Measurements from ENCODE around the gene B9D1.

B9D1 gene

DNA sequence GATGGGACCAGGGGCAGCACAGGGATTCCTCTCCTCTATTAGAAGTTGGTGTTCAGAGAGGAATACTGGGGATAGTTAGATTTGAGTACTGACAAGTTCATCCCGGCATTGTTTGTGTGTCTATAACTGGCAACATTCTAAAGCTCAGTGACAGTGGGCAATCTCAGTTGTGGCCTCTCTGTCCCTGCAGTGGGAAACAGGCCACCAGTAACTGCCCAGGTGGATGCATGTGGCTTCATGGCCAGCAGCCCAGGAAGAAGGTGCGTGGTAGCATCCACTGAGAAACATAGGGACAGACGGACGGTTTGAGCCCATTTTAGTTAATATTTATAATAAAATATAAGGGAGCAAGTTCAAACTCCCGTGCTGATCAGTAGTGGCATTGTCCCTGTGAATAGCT, 51.5 kb downstream of the B9D1 start:
- no peak for DNase-seq (ENCODE audit: low read depth, low spot score)
- in situ Hi-C loops (cut with HindIII; ENCODE audit: low sequenced_read_pairs): no loop called here
- TF ChIP-seq, protein P1, sequence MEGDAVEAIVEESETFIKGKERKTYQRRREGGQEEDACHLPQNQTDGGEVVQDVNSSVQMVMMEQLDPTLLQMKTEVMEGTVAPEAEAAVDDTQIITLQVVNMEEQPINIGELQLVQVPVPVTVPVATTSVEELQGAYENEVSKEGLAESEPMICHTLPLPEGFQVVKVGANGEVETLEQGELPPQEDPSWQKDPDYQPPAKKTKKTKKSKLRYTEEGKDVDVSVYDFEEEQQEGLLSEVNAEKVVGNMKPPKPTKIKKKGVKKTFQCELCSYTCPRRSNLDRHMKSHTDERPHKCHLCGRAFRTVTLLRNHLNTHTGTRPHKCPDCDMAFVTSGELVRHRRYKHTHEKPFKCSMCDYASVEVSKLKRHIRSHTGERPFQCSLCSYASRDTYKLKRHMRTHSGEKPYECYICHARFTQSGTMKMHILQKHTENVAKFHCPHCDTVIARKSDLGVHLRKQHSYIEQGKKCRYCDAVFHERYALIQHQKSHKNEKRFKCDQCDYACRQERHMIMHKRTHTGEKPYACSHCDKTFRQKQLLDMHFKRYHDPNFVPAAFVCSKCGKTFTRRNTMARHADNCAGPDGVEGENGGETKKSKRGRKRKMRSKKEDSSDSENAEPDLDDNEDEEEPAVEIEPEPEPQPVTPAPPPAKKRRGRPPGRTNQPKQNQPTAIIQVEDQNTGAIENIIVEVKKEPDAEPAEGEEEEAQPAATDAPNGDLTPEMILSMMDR (IDR thresholded peaks at IDR 0.05; ENCODE audit: low read depth, low read length): no peak

DNA sequence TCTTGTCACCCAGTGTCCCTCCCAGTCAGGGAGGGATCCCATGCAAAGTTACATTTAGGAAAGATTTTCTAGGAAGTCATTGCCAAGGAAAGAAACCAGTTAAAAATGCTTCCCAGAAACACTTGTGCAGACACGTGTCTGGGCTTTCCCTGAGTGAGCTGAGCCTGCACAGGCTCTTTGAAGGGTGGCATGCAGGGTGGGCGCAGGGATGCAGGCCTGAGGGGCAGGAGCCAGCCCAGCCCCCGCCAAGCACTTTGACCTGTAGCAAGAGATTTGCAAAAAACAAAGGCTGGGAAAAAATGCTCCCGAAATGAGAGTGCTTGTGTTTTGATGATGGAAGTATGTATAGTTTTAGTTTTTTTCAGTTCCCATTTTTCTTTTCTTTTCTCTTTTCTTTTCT, 52.4 kb downstream of the B9D1 start:
- H3K4me3 ChIP-seq (ENCODE audit: low read depth, low read length): no peak overlapping the region
- TF ChIP-seq, protein P1 (IDR thresholded peaks at IDR 0.05; ENCODE audit: low read depth, low read length): no peak
- in situ Hi-C loops (cut with HindIII; ENCODE audit: low sequenced_read_pairs): no loop called here
- DNase-seq (ENCODE audit: low read depth, low spot score): no peak

More for the DNA sequence above, 51.5 kb downstream of the B9D1 start:
- no peak overlapping the region for H3K4me3 ChIP-seq (ENCODE audit: low read depth, low read length)

DNA sequence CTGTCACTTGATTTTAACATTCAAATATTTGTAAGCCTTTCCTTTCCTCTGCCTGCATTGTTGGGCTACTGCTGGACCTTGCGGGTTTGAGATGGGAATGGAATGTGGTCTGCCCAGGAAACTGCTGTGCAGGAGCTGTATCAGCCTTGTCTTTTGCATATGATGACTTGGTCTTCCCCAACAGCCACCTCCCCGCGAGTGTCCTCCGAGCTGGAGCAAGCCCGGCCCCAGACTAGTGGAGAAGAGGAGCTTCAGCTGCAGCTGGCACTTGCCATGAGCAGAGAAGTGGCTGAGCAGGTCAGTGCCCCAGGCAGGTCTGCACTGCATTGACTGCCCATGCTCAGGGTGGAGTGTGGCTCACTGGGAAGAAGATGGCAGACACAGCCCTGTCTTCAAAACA, 52.8 kb downstream of the B9D1 start:
- no peak for DNase-seq (ENCODE audit: low read depth, low spot score)
- in situ Hi-C loops (cut with HindIII; ENCODE audit: low sequenced_read_pairs): no loop called here
- TF ChIP-seq, protein P1 (IDR thresholded peaks at IDR 0.05; ENCODE audit: low read depth, low read length): no peak

DNA sequence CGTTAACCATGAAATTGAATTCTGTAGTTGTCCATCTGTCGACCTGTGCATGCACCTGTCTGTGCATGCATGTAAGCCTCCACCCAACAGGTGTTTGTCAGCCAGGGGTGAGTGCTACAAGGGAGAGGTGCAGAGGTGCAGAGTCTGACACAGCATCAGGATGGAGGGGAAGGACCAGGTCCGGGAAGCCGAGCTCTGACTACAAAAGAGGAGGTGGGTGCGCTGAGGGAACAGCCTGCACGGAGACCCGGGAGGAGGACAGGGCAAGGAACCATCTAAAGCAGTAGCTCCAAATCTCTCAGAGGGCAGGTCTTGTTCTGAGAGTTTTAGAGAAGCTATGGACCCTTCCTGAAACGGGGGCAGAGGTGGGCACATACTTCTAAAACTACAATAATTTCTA, 54.1 kb downstream of the B9D1 start:
- no peak overlapping the region for H3K4me3 ChIP-seq (ENCODE audit: low read depth, low read length)
- DNase-seq (ENCODE audit: low read depth, low spot score): no peak
- TF ChIP-seq, protein P1 (IDR thresholded peaks at IDR 0.05; ENCODE audit: low read depth, low read length): no peak
- in situ Hi-C loops (cut with HindIII; ENCODE audit: low sequenced_read_pairs): no loop called here

More for the DNA sequence above, 52.8 kb downstream of the B9D1 start:
- H3K4me3 ChIP-seq (ENCODE audit: low read depth, low read length): no peak overlapping the region

DNA sequence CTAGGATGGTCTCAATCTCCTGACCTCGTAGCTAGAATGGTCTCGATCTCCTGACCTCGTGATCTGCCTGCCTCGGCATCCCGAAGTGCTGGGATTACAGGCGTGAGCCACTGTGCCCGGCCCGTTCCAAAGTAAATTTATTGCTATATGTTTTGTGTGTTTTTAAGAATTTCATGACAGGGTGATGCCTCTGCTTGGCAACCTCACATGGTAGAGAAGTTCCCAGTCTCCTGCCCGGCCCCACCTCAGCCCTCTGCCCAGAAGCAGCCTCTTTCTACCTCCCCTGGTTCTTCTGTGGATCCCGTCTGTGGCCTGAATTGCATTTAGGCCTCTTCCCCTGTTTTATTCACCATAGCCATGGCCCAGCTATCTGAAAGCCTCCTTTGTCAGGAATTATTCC, 55.0 kb downstream of the B9D1 start:
- DNase-seq (ENCODE audit: low read depth, low spot score): no peak
- TF ChIP-seq, protein P1 (IDR thresholded peaks at IDR 0.05; ENCODE audit: low read depth, low read length): no peak
- in situ Hi-C loops (cut with HindIII; ENCODE audit: low sequenced_read_pairs): no loop called here
- H3K4me3 ChIP-seq (ENCODE audit: low read depth, low read length): no peak overlapping the region

DNA sequence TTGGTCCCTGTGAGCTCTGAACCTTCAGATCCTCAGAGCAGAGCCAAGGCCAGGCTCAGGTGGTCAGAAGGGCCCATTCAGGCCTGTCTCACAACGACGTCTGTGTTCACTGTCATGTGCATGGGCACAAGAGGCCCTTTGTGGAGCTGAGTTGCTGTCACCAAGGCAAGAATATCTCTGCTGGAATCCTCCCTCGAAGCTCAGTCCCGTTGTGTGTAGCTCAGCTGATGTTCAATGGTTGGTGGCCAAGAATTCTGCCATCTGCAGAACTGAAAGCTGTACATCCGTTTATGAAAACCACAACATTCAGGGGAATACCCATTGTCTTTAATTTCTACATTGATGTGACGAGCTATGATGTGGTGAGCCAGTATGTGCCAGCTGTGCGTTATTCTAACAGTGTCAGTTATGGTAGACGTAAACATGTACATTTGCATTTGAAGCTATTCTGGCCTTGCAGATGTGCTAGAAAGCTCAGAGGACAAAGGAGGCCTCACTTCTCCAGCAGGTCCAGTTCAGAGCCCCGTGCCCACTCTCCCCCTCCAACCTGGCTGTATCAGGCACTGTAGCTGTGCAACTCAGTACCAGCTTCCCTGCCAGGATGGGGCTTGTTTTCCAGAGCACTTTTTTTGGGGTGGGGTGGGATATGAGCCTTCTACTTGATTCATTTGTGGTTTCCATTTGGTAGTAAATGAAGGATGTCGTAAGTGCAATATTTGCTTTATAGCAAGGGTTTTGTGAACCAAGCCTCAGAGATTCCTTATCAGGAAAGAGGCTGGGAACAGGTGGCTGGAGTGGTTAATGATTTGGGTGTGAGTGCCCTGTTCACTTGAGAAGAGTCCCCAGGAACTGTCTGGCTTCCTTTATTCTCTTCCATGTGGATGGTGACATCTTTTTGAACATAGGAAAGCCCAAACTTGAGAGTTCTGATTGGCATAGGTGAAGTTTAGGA, 56.1 kb downstream of the B9D1 start:
- TF ChIP-seq, protein P1 (IDR thresholded peaks at IDR 0.05; ENCODE audit: low read depth, low read length): no peak
- no peak overlapping the region for H3K4me3 ChIP-seq (ENCODE audit: low read depth, low read length)
- in situ Hi-C loops (cut with HindIII; ENCODE audit: low sequenced_read_pairs): no loop called here
- DNase-seq (ENCODE audit: low read depth, low spot score): no peak

All from astrocyte of the spinal cord (primary cell).